ENCODE measurements around the gene RNH1. TPM values are rescaled to one million over a fixed set of nuclear protein-coding genes. Genes with fewer than 3 reads are reported as not detected.
A peak's percentile ranks its signal among the peaks of the same experiment; 100 is the strongest.

Gene RNH1
- polyA plus RNA-seq, 1 of the 3 experiments (the other 2 are of a cell fraction) = 147 TPM

- no peaks in the 10 kb centered on the region for H3K27me3 ChIP-seq (ENCODE audit: insufficient read depth)
- TF ChIP-seq GABPA (IDR thresholded peaks at IDR 0.05; ENCODE audit: low read depth) (no peak), MAX (IDR thresholded peaks at IDR 0.05; ENCODE audit: low read depth) (no peak), TAF1 (IDR thresholded peaks at IDR 0.05; ENCODE audit: borderline replicate concordance, low read depth, low read length) (no peak), YY1 (IDR thresholded peaks at IDR 0.05; ENCODE audit: low read depth) (no peak), ELF1 (IDR thresholded peaks at IDR 0.05) (no peak), SIN3A (IDR thresholded peaks at IDR 0.05; ENCODE audit: borderline replicate concordance, low read depth, low read length) (no peak), PBX3 (IDR thresholded peaks at IDR 0.05) (no peak), FOXJ3 (CRISPR knock-in tag; IDR thresholded peaks at IDR 0.05) (no peak), EP300 (IDR thresholded peaks at IDR 0.05; ENCODE audit: borderline replicate concordance in 1 of 2, low read depth in 1 of 2, low read length in 1 of 2) (no peak), EZH2phosphoT487 (IDR thresholded peaks at IDR 0.05; ENCODE audit: borderline replicate concordance, low read depth) (no peak), RXRA (IDR thresholded peaks at IDR 0.05; ENCODE audit: borderline replicate concordance, low read depth) (no peak), IRF3 (IDR thresholded peaks at IDR 0.05; ENCODE audit: low read depth, low read length) (no peak), MXI1 (IDR thresholded peaks at IDR 0.05; ENCODE audit: low read depth, low read length) (no peak), CHD2 (IDR thresholded peaks at IDR 0.05; ENCODE audit: low read length, partially characterized antibody) (no peak), RAD21 (IDR thresholded peaks at IDR 0.05; ENCODE audit: low read length) (no peak), FOXM1 (IDR thresholded peaks at IDR 0.05; ENCODE audit: low read depth) (no peak), CTCF (IDR thresholded peaks at IDR 0.05) (no peak), JUND (IDR thresholded peaks at IDR 0.05) (no peak)
- ChIA-PET CTCF (interaction anchor here (1.5 to 1.6 kb wide), 2 partner anchors 18 to 31 kb away, joined by 4 to 12 read pairs; no protein-coding TSS in a partner anchor), POLR2A (no interaction called here)
- no peaks in the 10 kb centered on the region for H3F3A ChIP-seq (replicated peaks; ENCODE audit: insufficient read depth)
- WGBS (ENCODE audit: low lambda C conversion rate) = 95% methylated on average over 90 of the region's 93 CpGs
- H3K79me2 ChIP-seq (ENCODE audit: insufficient read depth) = peaks cover 15% of the 10 kb centered on the region
- H3K4me1 ChIP-seq (ENCODE audit: control insufficient read depth in 1 of 2, insufficient read depth in 2 of 2, low read depth in 1 of 2, low read length in 1 of 2) = peaks cover 0 to 12% of the 10 kb centered on the region in 2 experiments; a peak in 1 of 4 replicates
- H3K9me3 ChIP-seq = no peaks in the 10 kb centered on the region
- H3K4me3 ChIP-seq (ENCODE audit: low read depth in 2 of 2, low read length in 1 of 2) = peak within 1 kb of the TSS in 1 of 2 experiments; percentile 68; a peak in 1 of 4 replicates
- H2AFZ ChIP-seq (ENCODE audit: low read depth) = peak within 1 kb of the TSS; percentile 2; the same call in 1 of the 2 replicates
- no peak within 1 kb of the TSS for H3K27ac ChIP-seq (ENCODE audit: low read depth in 2 of 2, low read length in 1 of 2)
- H3K9ac ChIP-seq = no peak within 1 kb of the TSS
- H3K36me3 ChIP-seq (replicated peaks in 1 of 2; ENCODE audit: control insufficient read depth in 1 of 2, insufficient read depth in 2 of 2, low read length in 1 of 2) = peaks cover 0 to 18% of the 10 kb centered on the region in 2 experiments
- H3K9me2 ChIP-seq = no peaks in the 10 kb centered on the region
- DNase-seq = no peak
- peak within 1 kb of the TSS; percentile 84; the same call in 1 of the 2 replicates for H3K4me2 ChIP-seq
- H4K20me1 ChIP-seq (ENCODE audit: insufficient read depth) = peaks cover 10% of the 10 kb centered on the region; the same call in 1 of the 2 replicates
These were observed 30.0 kb upstream of the RNH1 start, which contains the start of gene LRRC56 for GRCh38 chr11:536841-537621. TSS of gene LRRC56 (plus strand) at chr11:537527. CDS start at chr11:540685, 3,158 bp downstream.

Measured in SK-N-SH (cell line).